Gastrocnemius medialis (tissue), 4 donors: ENCODE results near the gene FAM78A. TPM values are rescaled to one million over a fixed set of nuclear protein-coding genes. Genes with fewer than 3 reads are reported as not detected.

ENCODE experiments used
- ATAC-seq, 2 donors: fragments of 150-250 bp; one replicate each; pipeline ENCODE4 v1.9.1; 2016
- DNase-seq, 2 donors: peaks; one replicate each; pipeline ENCODE4 v3.0.0-alpha.2; 2019
- H3K27ac ChIP-seq, 4 donors: fragments of 200-600 bp; sonication (generic); 1 replicate in 1 of 4; 2 replicates in 3 of 4; pipeline ENCODE4 v1.5.1; 2016 to 2018; ENCODE audit warnings: mild to moderate bottlenecking in 2 of 4, moderate library complexity in 1 of 4
- H3K27me3 ChIP-seq, 3 donors: fragments of 200-600 bp; sonication (generic) in 2 of 3; 1 replicate in 1 of 3; 2 replicates in 2 of 3; pipeline versions ENCODE4 v1.5.1 to v1.6.0; 2016 to 2019; ENCODE audit warnings: mild to moderate bottlenecking in 1 of 3, moderate library complexity in 1 of 3
- H3K36me3 ChIP-seq, 2 donors: fragments of 200-600 bp; sonication (generic) in 1 of 2; one replicate each; pipeline ENCODE4 v1.5.1; 2017 to 2018
- H3K4me1 ChIP-seq, 2 donors: fragments of 200-600 bp; sonication (generic) in 1 of 2; one replicate each; pipeline ENCODE4 v1.5.1; 2016 to 2017; ENCODE audit warnings: mild to moderate bottlenecking in 2 of 2
- H3K4me3 ChIP-seq, 4 donors: fragments of 200-600 bp; sonication (generic) in 3 of 4; 1 replicate in 1 of 4; 2 replicates in 3 of 4; pipeline ENCODE4 v1.5.1; 2016 to 2019; ENCODE audit warnings: mild to moderate bottlenecking in 2 of 4
- H3K9me3 ChIP-seq, 3 donors: fragments of 200-600 bp; sonication (generic) in 2 of 3; 1 replicate in 1 of 3; 2 replicates in 2 of 3; pipeline ENCODE4 v1.5.1; 2016 to 2019
- POLR2A ChIP-seq, 2 donors: fragments of 450-650 bp; IDR thresholded peaks; one replicate each; pipeline ENCODE4 v1.6.1; 2017; ENCODE audit warnings: antibody characterized with exemption in 2 of 2, mild to moderate bottlenecking in 2 of 2, moderate library complexity in 2 of 2
- in situ Hi-C, 4 donors: fragments of 200-750 bp; cut with MboI; loops; one replicate each; pipeline versions ENCODE4 v1.15.0 to v1.8.0; 2017; ENCODE audit warnings: low sequenced_read_pairs in 4 of 4
- intact Hi-C: fragments of 100-400 bp; cut with DNase I; formaldehyde crosslinking; loops from one replicate; pipeline ENCODE4 v1.15.1; 2023; ENCODE audit warnings: low total_unique reads
- total RNA-seq, 4 donors: library from RNA; depleted of rRNA; stranded (reverse); fragments of >200 nt; gene quantifications; one replicate each; pipeline versions ENCODE4 v1.1.0 to v1.2.3, GENCODE V29; 2016
- TF ChIP-seq, protein P1 (sequence below), 5 experiments: fragments of 450-650 bp in 3 of 5; fragments of 200-600 bp in 2 of 5; sonication (generic) in 2 of 5; IDR thresholded peaks in 4 of 5; conservative IDR thresholded peaks in 1 of 5; 1 replicate in 4 of 5; 2 replicates in 1 of 5; pipeline ENCODE4 v1.5.1; 2016 to 2019; ENCODE audit warnings: antibody characterized with exemption in 5 of 5, mild to moderate bottlenecking in 3 of 5, moderate library complexity in 3 of 5

FAM78A gene
- total RNA-seq, 4 donors from 2014 or later = 3.6 to 16.0 (median 10.1) TPM

- Histone ChIP-seq H3K4me1 (peaks cover 32 to 41% of the 10 kb centered on the region in 2 donors), H3K27ac (peak overlapping the region; percentile 96 to 100 (median 98)), H3K9me3 (no peaks in the 10 kb centered on the region), H3K4me3 (peak overlapping the region; percentile 46 to 63 (median 54)), H3K27me3 (no peaks in the 10 kb centered on the region), H3K36me3 (no peaks in the 10 kb centered on the region)
- ATAC-seq (peak; percentile 81 to 87), DNase-seq (peak; percentile 76 to 87)
- in situ Hi-C loops = no loop called here
- TF ChIP-seq, protein P1, sequence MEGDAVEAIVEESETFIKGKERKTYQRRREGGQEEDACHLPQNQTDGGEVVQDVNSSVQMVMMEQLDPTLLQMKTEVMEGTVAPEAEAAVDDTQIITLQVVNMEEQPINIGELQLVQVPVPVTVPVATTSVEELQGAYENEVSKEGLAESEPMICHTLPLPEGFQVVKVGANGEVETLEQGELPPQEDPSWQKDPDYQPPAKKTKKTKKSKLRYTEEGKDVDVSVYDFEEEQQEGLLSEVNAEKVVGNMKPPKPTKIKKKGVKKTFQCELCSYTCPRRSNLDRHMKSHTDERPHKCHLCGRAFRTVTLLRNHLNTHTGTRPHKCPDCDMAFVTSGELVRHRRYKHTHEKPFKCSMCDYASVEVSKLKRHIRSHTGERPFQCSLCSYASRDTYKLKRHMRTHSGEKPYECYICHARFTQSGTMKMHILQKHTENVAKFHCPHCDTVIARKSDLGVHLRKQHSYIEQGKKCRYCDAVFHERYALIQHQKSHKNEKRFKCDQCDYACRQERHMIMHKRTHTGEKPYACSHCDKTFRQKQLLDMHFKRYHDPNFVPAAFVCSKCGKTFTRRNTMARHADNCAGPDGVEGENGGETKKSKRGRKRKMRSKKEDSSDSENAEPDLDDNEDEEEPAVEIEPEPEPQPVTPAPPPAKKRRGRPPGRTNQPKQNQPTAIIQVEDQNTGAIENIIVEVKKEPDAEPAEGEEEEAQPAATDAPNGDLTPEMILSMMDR (IDR thresholded peaks at IDR 0.05 in 4 of 5, conservative IDR thresholded peaks at IDR 0.05 in 1 of 5) = no peak
- peak; percentile 52 to 58 for TF ChIP-seq POLR2A (IDR thresholded peaks at IDR 0.05)
- intact Hi-C loops = loop anchor here (5.0 kb wide), 1 partner anchor 49 kb away; no protein-coding TSS in a partner anchor
Observed at GRCh38 chr9:131282688-131283422, 6.5 kb upstream of the FAM78A start.

- in situ Hi-C loops = no loop called here
- no peaks in the 10 kb centered on the region for H3K9me3 ChIP-seq
- H3K4me1 ChIP-seq = peaks cover 26 to 34% of the 10 kb centered on the region in 2 donors
- no peak for TF ChIP-seq POLR2A (IDR thresholded peaks at IDR 0.05)
- TF ChIP-seq, protein P1 (IDR thresholded peaks at IDR 0.05 in 4 of 5, conservative IDR thresholded peaks at IDR 0.05 in 1 of 5) = no peak
- H3K27me3 ChIP-seq = no peaks in the 10 kb centered on the region
- ATAC-seq (peak in 1 of 2 donors; percentile 1), DNase-seq (no peak)
- H3K4me3 ChIP-seq = peak overlapping the region; percentile 46 to 63 (median 54)
- no peaks in the 10 kb centered on the region for H3K36me3 ChIP-seq
- H3K27ac ChIP-seq = peak overlapping the region; percentile 96 to 100 (median 98)
- intact Hi-C loops = loop anchor here (5.0 kb wide), 1 partner anchor 50 kb away; no protein-coding TSS in a partner anchor
Observed at GRCh38 chr9:131282175-131282574, 5.9 kb upstream of the FAM78A start.

DNA sequence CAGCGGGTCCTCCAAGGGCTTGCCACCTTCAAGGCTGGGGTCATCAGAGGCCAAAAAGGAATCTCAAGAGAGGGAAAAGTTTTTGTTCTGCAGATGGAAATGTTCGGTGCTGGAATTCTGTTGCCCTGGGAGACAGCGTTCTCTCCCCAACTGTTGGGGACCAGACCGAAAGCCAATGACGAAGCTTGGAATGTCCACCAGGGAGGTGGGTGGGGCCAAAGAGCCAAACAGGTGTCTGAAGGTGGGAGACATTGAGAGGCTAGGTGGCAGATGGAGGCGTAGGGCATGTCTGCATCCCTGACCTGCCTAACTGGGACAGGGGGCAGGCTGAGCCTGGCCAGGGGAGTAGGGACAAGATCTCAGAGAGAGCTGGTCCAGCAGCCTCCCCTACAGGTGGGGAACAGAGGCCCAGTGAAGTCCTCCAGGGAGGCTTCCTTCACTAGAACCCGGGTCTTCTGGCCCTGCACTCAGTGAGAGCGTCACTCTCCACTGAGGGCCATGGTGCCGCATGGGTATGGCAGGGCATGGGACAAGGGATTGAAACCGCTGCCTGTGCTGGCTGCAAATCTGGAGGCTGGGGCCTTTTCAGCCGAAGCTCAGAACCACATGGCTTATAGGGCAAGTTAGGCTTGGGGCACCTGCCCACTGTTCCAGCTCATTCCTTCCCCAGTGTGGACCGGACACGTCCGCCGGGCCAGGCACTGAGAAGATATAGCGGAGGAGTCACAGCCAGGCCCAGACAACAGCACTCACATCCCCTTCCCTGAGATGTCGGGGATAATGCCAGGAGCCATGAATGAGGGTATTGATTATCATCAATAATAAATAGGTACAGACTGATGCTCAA lies 5.0 kb upstream of the FAM78A start:
- in situ Hi-C loops = no loop called here
- H3K4me3 ChIP-seq = no peak overlapping the region
- peaks cover 22 to 29% of the 10 kb centered on the region in 2 donors for H3K4me1 ChIP-seq
- intact Hi-C loops = loop anchor here (5.0 kb wide), 1 partner anchor 51 kb away; no protein-coding TSS in a partner anchor
- H3K27ac ChIP-seq = peak overlapping the region; percentile 96 to 100 (median 98)
- no peaks in the 10 kb centered on the region for H3K36me3 ChIP-seq
- TF ChIP-seq, protein P1 (IDR thresholded peaks at IDR 0.05 in 4 of 5, conservative IDR thresholded peaks at IDR 0.05 in 1 of 5) = no peak
- no peak for TF ChIP-seq POLR2A (IDR thresholded peaks at IDR 0.05)
- no peaks in the 10 kb centered on the region for H3K27me3 ChIP-seq
- no peaks in the 10 kb centered on the region for H3K9me3 ChIP-seq
- DNase-seq (no peak), ATAC-seq (no peak)

DNA sequence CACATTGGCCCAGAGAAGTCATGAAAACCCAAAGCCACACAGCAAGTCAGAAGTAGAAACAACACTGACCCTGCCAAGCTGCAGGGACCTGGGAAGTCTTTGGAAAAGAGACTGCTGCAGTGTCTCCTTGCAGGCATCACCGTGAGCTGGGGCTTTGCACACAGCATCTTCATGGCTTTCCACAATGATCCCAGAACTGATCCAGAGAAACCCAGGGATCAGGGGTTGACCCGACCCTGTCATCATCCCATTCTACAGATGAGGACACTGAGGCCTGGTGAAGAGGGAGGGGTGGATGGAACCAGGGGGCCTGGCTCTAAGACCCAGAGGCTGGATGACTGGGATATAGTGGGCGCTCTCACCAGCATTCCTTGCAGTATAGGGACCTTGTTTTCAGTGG lies 4.3 kb upstream of the FAM78A start:
- DNase-seq (no peak), ATAC-seq (no peak)
- no peak overlapping the region for H3K4me3 ChIP-seq
- intact Hi-C loops = loop anchor here (5.0 kb wide), 1 partner anchor 52 kb away; no protein-coding TSS in a partner anchor
- H3K4me1 ChIP-seq = peaks cover 28 to 36% of the 10 kb centered on the region in 2 donors
- no peak for TF ChIP-seq POLR2A (IDR thresholded peaks at IDR 0.05)
- TF ChIP-seq, protein P1 (IDR thresholded peaks at IDR 0.05 in 4 of 5, conservative IDR thresholded peaks at IDR 0.05 in 1 of 5) = no peak
- H3K9me3 ChIP-seq = no peaks in the 10 kb centered on the region
- peak overlapping the region; percentile 96 to 100 (median 98) for H3K27ac ChIP-seq
- H3K36me3 ChIP-seq = no peaks in the 10 kb centered on the region
- in situ Hi-C loops = no loop called here
- H3K27me3 ChIP-seq = no peaks in the 10 kb centered on the region
